ENCODE measurements around the gene TBX1. TPM values are rescaled to one million over a fixed set of nuclear protein-coding genes. Genes with fewer than 3 reads are reported as not detected.

Gene TBX1
- total and polyA plus RNA-seq, 2 of the 13 experiments (the other 11 are each of a cell fraction or from before 2014, with no cell fraction given) = not detected

- TF ChIP-seq NR0B2 (CRISPR knock-in tag; IDR thresholded peaks at IDR 0.05) = peak; percentile 63; the same call in 1 of the 2 replicates
- TF ChIP-seq YEATS2 (CRISPR knock-in tag; IDR thresholded peaks at IDR 0.05; ENCODE audit: borderline replicate concordance) = 0 out of 2 replicates have a peak, but pooled peaks have one; percentile 25
- peak; percentile 71; the same call in 1 of the 2 replicates for TF ChIP-seq ZNF704 (CRISPR knock-in tag; IDR thresholded peaks at IDR 0.05; ENCODE audit: borderline replicate concordance)
- TF ChIP-seq HIC2 (CRISPR knock-in tag; IDR thresholded peaks at IDR 0.05; ENCODE audit: low read depth) = 0 out of 2 replicates have a peak, but pooled peaks have one; percentile 48
- TF ChIP-seq DDIT3 (CRISPR knock-in tag; IDR thresholded peaks at IDR 0.05) = no peak
- peak; percentile 66; the same call in 1 of the 2 replicates for TF ChIP-seq HIVEP1 (CRISPR knock-in tag; IDR thresholded peaks at IDR 0.05)
- 0 out of 2 replicates have a peak, but pooled peaks have one; percentile 19 for TF ChIP-seq ZNF296 (CRISPR knock-in tag; conservative IDR thresholded peaks at IDR 0.05)
- no peak for TF ChIP-seq KMT2B (CRISPR knock-in tag; IDR thresholded peaks at IDR 0.05)
- peak; percentile 23; the same call in 1 of the 2 replicates for TF ChIP-seq ZSCAN31 (CRISPR knock-in tag; IDR thresholded peaks at IDR 0.05; ENCODE audit: low read depth)
- TF ChIP-seq TFDP1 (CRISPR knock-in tag; IDR thresholded peaks at IDR 0.05; ENCODE audit: borderline replicate concordance) = peak; percentile 64; the same call in 1 of the 2 replicates
- peak; percentile 58; the same call in 1 of the 2 replicates for TF ChIP-seq KDM2A (CRISPR knock-in tag; IDR thresholded peaks at IDR 0.05; ENCODE audit: borderline replicate concordance, low read depth)
- 0 out of 2 replicates have a peak, but pooled peaks have one; percentile 33 for TF ChIP-seq ZBTB43 (CRISPR knock-in tag; conservative IDR thresholded peaks at IDR 0.05)
- no peak for TF ChIP-seq SP1 (IDR thresholded peaks at IDR 0.05)
- TF ChIP-seq SP1 (CRISPR knock-in tag; IDR thresholded peaks at IDR 0.05) = no peak
- peak; percentile 85 for TF ChIP-seq MYPOP (CRISPR knock-in tag; IDR thresholded peaks at IDR 0.05)
- peak; percentile 56; the same call in 1 of the 2 replicates for TF ChIP-seq GABPB1 (CRISPR knock-in tag; IDR thresholded peaks at IDR 0.05)
- TF ChIP-seq ZMAT3 (CRISPR knock-in tag; conservative IDR thresholded peaks at IDR 0.05) = peak; percentile 38; the same call in 1 of the 2 replicates
- 0 out of 2 replicates have a peak, but pooled peaks have one; percentile 29 for TF ChIP-seq RBFOX2 (IDR thresholded peaks at IDR 0.05; ENCODE audit: low read depth, low read length)
- peak; percentile 6; the same call in 1 of the 2 replicates for TF ChIP-seq HOXA3 (CRISPR knock-in tag; IDR thresholded peaks at IDR 0.05)
These were observed 37.2 kb upstream of the TBX1 start, which contains the start of gene GP1BB (continued) for GRCh38 chr22:19723232-19723982.
